GM19463 (cell line): ENCODE results near the gene INTS7.
"Not testable (repeated sequence)": the region's sequence is repeated elsewhere in the genome, so short reads cannot be mapped to it uniquely, and the experiment has no call there.

ENCODE experiments used
- ATAC-seq: cut with Tn5 transposase; IDR thresholded peaks from one replicate; pipeline ENCODE4 v1.9.1; 2021; ENCODE audit warnings: mild to moderate bottlenecking, moderate library complexity; ENCODE audit not compliant: unreplicated experiment

INTS7 gene

GRCh38 chr1:212039622-212040021 is 4.3 kb upstream of the INTS7 start:
- ATAC-seq = no peak

GRCh38 chr1:212037900-212038299 is 2.5 kb upstream of the INTS7 start:
- no peak for ATAC-seq

- peak; percentile 15 for ATAC-seq
Measured at GRCh38 chr1:212035835-212036605, 663 bp upstream of the INTS7 start.

GRCh38 chr1:212034516-212035122 is 738 bp downstream of the INTS7 start:
- peak; percentile 4 for ATAC-seq

GRCh38 chr1:212030936-212031528 is 4.3 kb downstream of the INTS7 start:
- ATAC-seq = no peak

GRCh38 chr1:212027727-212028126 is 7.6 kb downstream of the INTS7 start:
- ATAC-seq = not testable (repeated sequence)

GRCh38 chr1:212024469-212025149 is 10.7 kb downstream of the INTS7 start:
- ATAC-seq = no peak

GRCh38 chr1:212022908-212023307 is 12.4 kb downstream of the INTS7 start:
- not testable (repeated sequence) for ATAC-seq

GRCh38 chr1:212021563-212021962 is 13.8 kb downstream of the INTS7 start:
- no peak for ATAC-seq

GRCh38 chr1:212020975-212021374 is 14.4 kb downstream of the INTS7 start:
- no peak for ATAC-seq

GRCh38 chr1:212013672-212014071 is 21.7 kb downstream of the INTS7 start:
- no peak for ATAC-seq

GRCh38 chr1:212012034-212012740 is 23.2 kb downstream of the INTS7 start:
- peak; percentile 96 for ATAC-seq

GRCh38 chr1:212010004-212010403 is 25.4 kb downstream of the INTS7 start:
- no peak for ATAC-seq

- no peak for ATAC-seq
Measured at GRCh38 chr1:212009561-212009960, 25.8 kb downstream of the INTS7 start.

GRCh38 chr1:212007886-212008285 is 27.5 kb downstream of the INTS7 start:
- no peak for ATAC-seq

GRCh38 chr1:212007178-212007577 is 28.2 kb downstream of the INTS7 start:
- ATAC-seq = no peak

GRCh38 chr1:212004895-212005608 is 30.3 kb downstream of the INTS7 start:
- no peak for ATAC-seq

GRCh38 chr1:212002536-212002935 is 32.8 kb downstream of the INTS7 start:
- no peak for ATAC-seq

GRCh38 chr1:211997426-211997825 is 37.9 kb downstream of the INTS7 start:
- ATAC-seq = not testable (repeated sequence)

- no peak for ATAC-seq
Measured at GRCh38 chr1:211991695-211992094, 43.7 kb downstream of the INTS7 start.
